Spleen (tissue), 7 donors: ENCODE results near the gene TMTC4.

Experiments used
- CTCF ChIP-seq, 11 experiments: fragments of 200-600 bp in 7 of 11; fragments of 450-650 bp in 4 of 11; sonication (generic) in 4 of 11; IDR thresholded peaks in 8 of 11; conservative IDR thresholded peaks in 3 of 11; 1 replicate in 7 of 11; 2 replicates in 4 of 11; pipeline versions ENCODE4 v1.4.0 to v1.8.0; 2016 to 2021; ENCODE audit warnings: antibody characterized with exemption in 11 of 11, inconsistent platforms in 4 of 11, mild to moderate bottlenecking in 1 of 11
- POLR2A ChIP-seq, 3 donors: fragments of 450-650 bp; IDR thresholded peaks; one replicate each; pipeline ENCODE4 v1.5.1; 2017; ENCODE audit warnings: antibody characterized with exemption in 3 of 3, mild to moderate bottlenecking in 1 of 3
- POLR2AphosphoS5 ChIP-seq, 3 donors: sonication (generic); formaldehyde crosslinking; IDR thresholded peaks; one replicate each; pipeline ENCODE4 v1.5.1; 2017; ENCODE audit warnings: antibody characterized with exemption in 3 of 3
- donor health status: DM: no; HTN: no; CAD: no; lungs with moderate emphysema.
- donor health status: DM: no; HTN: no; CAD: no.
- donor health status: DM: no; HTN: no; CAD: no.

- TF ChIP-seq CTCF (IDR thresholded peaks at IDR 0.05 in 8 of 11, conservative IDR thresholded peaks at IDR 0.05 in 3 of 11) (no peak), POLR2A (IDR thresholded peaks at IDR 0.05) (no peak), POLR2AphosphoS5 (IDR thresholded peaks at IDR 0.05) (no peak)
Observed at GRCh38 chr13:100645382-100645781, 29.2 kb downstream of the TMTC4 start.
